Measurements from ENCODE around the gene TBC1D10B.

DNA sequence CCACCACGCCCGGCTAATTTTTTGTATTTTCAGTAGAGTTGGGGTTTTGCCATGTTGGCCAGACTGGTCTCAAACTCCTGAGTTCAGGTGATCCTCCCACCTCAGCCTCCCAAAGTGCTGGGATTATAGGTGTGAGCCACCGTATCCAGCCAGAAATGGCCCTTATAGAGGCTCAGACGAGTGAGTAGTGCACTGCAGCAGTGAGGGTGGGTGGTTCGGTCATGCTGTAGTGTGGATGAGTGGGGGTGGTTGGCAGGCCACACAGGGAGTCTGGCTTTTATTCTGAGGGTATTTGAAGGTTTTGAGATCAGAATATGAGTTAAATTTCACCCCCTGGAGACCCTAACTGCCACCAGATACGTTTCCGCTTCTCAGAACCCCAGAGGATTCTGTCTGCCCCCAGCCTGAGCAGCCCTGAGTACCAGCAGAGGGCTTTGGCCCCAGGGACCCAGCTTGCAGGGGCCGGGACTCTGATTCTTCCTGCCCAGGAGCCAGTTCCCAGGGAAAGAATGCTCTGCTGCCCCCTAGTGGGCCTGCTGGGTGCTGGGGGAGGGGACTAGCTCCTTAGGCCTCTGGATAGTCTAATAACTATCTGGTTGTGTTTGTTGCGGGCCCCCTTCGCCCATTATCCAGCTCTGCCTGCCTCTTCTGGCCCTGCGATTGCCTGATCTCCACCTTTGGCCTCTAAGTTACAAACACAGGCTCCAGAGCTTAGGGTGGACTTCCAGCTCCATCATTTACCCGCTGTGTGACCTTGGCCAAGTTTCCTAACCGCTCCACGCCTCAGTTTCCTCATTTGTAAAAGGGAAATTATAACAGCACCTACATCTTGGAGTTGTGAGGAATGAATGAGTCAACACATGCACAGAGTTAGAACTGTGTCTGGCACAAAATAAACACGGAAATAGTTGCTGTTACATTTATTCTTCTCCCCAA lies 39.1 kb upstream of the TBC1D10B start:
- peak; percentile 95 for TF ChIP-seq CTCF (IDR thresholded peaks at IDR 0.05; ENCODE audit: low read length)
- TF ChIP-seq EZH2 (IDR thresholded peaks at IDR 0.05; ENCODE audit: borderline replicate concordance, low read length), result no peak

All from OCI-LY1 (cell line).